RWPE2 (cell line): ENCODE results near the gene CEP55.

Experiments used
- ATAC-seq: fragments of 200-7000 bp; cut with Tn5 transposase; 3 replicates; pipeline ENCODE4 v1.9.1; 2021; ENCODE audit warnings: low read depth
- DNase-seq: peaks from one replicate; pipeline ENCODE4 v3.0.0-alpha.2; 2020; ENCODE audit warnings: low spot score
- H3K27ac ChIP-seq: fragments of 450-650 bp; 2 replicates; pipeline ENCODE4 v1.5.1; 2017; ENCODE audit warnings: mild to moderate bottlenecking; ENCODE audit not compliant: poor library complexity, severe bottlenecking
- H3K27me3 ChIP-seq: fragments of 250-450 bp; sonication (Bioruptor Pico); 2 replicates; pipeline ENCODE4 v1.5.1; 2021; ENCODE audit warnings: mild to moderate bottlenecking, moderate library complexity; ENCODE audit not compliant: insufficient read depth, poor library complexity, severe bottlenecking
- H3K36me3 ChIP-seq: fragments of 250-450 bp; sonication (Bioruptor Pico); 2 replicates; pipeline ENCODE4 v1.5.1; 2020; ENCODE audit warnings: low read depth, mild to moderate bottlenecking, moderate library complexity
- H3K4me1 ChIP-seq: fragments of 250-450 bp; sonication (Bioruptor Pico); 2 replicates; pipeline ENCODE4 v1.5.1; 2021; ENCODE audit warnings: mild to moderate bottlenecking, moderate library complexity; ENCODE audit not compliant: insufficient read depth, poor library complexity, severe bottlenecking
- H3K4me3 ChIP-seq: fragments of 250-450 bp; sonication (Bioruptor Pico); 2 replicates; pipeline ENCODE4 v1.5.1; 2021; ENCODE audit warnings: mild to moderate bottlenecking, moderate library complexity; ENCODE audit not compliant: severe bottlenecking
- H3K9me3 ChIP-seq: fragments of 250-450 bp; sonication (Bioruptor Pico); 2 replicates; pipeline ENCODE4 v1.5.1; 2021; ENCODE audit warnings: mild to moderate bottlenecking, moderate library complexity; ENCODE audit not compliant: severe bottlenecking
- TF ChIP-seq, protein P1 (sequence below): fragments of 450-650 bp; IDR thresholded peaks from one replicate; pipeline ENCODE4 v1.5.1; 2017; ENCODE audit warnings: mild to moderate bottlenecking, moderate library complexity; ENCODE audit not compliant: poor library complexity, severe bottlenecking

The CEP55 gene

DNA sequence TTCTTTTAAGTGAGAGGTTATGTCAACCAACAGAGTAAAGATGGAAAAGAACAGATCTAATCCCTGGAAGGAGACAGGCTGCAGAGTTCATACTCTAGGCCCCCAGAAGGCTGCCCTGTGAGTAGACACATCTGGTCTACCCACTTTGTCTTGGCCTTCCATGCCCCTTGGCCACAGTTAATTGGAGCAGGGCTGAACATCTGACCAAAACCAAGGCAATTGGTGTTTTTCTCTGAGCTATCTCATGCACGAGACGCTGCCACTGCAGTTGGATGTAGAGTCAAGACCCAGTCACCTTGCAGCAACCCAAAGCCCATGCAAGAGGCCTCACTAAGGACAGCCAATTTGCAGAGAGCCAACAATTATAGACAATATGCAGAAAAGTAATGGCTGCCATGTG, 23.3 kb upstream of the CEP55 start:
- DNase-seq (no peak), ATAC-seq (no peak)
- H3K36me3 ChIP-seq, result peaks cover 71% of the 10 kb centered on the region
- peaks cover 72% of the 10 kb centered on the region for H3K4me1 ChIP-seq
- no peaks in the 10 kb centered on the region for H3K27me3 ChIP-seq
- TF ChIP-seq, protein P1, sequence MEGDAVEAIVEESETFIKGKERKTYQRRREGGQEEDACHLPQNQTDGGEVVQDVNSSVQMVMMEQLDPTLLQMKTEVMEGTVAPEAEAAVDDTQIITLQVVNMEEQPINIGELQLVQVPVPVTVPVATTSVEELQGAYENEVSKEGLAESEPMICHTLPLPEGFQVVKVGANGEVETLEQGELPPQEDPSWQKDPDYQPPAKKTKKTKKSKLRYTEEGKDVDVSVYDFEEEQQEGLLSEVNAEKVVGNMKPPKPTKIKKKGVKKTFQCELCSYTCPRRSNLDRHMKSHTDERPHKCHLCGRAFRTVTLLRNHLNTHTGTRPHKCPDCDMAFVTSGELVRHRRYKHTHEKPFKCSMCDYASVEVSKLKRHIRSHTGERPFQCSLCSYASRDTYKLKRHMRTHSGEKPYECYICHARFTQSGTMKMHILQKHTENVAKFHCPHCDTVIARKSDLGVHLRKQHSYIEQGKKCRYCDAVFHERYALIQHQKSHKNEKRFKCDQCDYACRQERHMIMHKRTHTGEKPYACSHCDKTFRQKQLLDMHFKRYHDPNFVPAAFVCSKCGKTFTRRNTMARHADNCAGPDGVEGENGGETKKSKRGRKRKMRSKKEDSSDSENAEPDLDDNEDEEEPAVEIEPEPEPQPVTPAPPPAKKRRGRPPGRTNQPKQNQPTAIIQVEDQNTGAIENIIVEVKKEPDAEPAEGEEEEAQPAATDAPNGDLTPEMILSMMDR, result no peak
- H3K9me3 ChIP-seq, result no peaks in the 10 kb centered on the region
- peak overlapping the region; percentile 98 for H3K27ac ChIP-seq
- no peak overlapping the region for H3K4me3 ChIP-seq

DNA sequence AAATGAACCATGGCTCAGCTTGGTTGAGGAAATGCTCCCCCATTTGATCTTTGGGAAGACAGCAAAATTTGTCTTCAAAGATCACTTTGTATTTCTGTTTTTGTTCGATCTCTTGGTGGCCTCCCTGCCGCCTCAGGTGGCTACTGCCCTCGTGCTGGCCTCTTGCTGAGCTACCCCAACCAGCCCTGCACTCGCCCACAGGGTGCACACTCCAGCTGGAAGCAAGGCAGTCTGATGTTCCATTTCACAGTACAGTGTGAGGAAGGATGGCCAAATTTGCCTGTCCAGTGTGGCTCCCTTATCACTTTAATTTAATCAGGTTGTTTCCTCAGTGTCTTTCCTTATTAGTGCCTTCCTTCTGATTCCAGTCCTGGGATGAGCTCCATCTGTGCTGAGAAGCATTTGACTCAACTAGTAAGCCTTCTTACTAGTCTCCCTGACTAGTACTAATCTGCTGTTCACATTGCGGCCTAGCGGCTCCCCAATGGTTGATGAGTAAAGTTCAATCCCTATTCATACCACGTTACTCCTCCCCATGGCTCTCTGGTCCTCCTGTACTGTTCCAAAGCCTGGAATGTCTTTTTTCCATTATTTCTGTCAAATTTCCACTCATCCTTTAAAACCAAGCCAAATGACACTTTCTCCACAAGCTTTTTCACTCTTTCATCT, 22.5 kb upstream of the CEP55 start:
- Histone ChIP-seq H3K27ac (peak overlapping the region; percentile 98), H3K9me3 (no peaks in the 10 kb centered on the region), H3K4me1 (peaks cover 66% of the 10 kb centered on the region), H3K27me3 (no peaks in the 10 kb centered on the region), H3K36me3 (peaks cover 69% of the 10 kb centered on the region), H3K4me3 (no peak overlapping the region)
- DNase-seq (no peak), ATAC-seq (no peak)
- TF ChIP-seq, protein P1, result no peak

DNA sequence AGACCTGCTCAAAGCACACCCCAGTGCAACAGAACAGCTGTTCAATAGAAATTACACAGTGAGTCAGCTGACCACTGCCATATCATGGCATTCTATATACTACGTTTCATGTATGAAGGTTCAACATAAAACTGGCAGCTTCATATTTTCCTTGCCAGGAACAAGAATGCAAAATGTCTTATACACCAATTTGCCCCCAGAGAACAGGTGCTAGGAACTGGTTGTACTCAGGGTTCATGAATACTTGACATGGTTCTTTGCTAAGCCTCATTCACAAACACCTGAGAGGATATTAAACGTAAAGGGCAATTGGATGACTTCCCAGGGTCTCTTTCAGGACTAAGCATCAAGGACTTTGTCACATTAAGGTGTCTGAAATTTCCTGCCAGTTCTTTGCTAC, 21.2 kb upstream of the CEP55 start:
- ATAC-seq (no peak), DNase-seq (no peak)
- peaks cover 69% of the 10 kb centered on the region for H3K36me3 ChIP-seq
- peak overlapping the region; percentile 98 for H3K27ac ChIP-seq
- H3K9me3 ChIP-seq, result no peaks in the 10 kb centered on the region
- no peak overlapping the region for H3K4me3 ChIP-seq
- TF ChIP-seq, protein P1, result no peak
- H3K27me3 ChIP-seq, result no peaks in the 10 kb centered on the region
- peaks cover 63% of the 10 kb centered on the region for H3K4me1 ChIP-seq

DNA sequence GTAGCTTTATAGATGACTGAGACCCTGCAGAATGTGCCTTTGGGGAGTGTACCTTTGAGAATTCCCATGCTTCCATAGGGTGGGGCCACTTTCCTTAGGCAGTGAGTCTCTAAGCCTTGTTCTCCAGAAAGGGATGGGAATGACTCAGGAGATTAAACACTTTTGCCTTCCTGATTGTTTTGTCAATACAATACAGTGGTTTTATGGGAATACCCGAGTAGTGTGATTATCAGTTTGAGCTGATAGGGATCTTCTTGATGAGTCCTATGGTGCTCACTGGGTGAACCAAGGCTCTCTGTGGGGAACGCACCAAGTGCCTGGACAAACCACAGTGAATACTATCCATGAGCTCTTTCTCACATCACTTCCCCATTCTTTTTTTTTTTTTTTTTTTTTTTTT, 20.5 kb upstream of the CEP55 start:
- H3K9me3 ChIP-seq, result no peaks in the 10 kb centered on the region
- H3K4me3 ChIP-seq, result no peak overlapping the region
- H3K27me3 ChIP-seq, result no peaks in the 10 kb centered on the region
- TF ChIP-seq, protein P1, result no peak
- H3K36me3 ChIP-seq, result peaks cover 64% of the 10 kb centered on the region
- DNase-seq (peak; percentile 80), ATAC-seq (peak; percentile 83)
- H3K27ac ChIP-seq, result peak overlapping the region; percentile 98
- H3K4me1 ChIP-seq, result peaks cover 56% of the 10 kb centered on the region

DNA sequence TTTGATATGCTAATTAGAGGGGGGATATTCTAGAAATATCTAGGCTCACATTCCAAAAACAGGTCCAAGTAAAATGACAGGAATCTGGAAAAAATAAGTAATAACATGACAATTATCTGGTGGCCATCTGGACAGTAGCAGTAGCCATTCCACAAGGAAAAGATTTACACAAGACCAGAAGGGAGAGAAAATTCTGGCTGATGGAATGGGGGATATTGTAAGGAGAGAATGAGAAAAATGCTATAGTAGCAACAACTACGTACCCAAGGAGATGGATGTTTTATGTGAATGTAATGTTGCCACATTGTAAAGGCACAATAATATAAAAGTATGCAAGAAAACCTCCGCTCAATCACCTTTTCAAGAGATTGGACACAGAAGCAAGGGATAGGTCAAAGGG, 19.7 kb upstream of the CEP55 start:
- peaks cover 67% of the 10 kb centered on the region for H3K36me3 ChIP-seq
- no peaks in the 10 kb centered on the region for H3K9me3 ChIP-seq
- DNase-seq, result no peak
- H3K4me3 ChIP-seq, result no peak overlapping the region
- peak overlapping the region; percentile 98 for H3K27ac ChIP-seq
- no peaks in the 10 kb centered on the region for H3K27me3 ChIP-seq
- TF ChIP-seq, protein P1, result no peak
- H3K4me1 ChIP-seq, result peaks cover 48% of the 10 kb centered on the region
- no peak for ATAC-seq
